GM21723 (cell line): ENCODE data around the gene UBA3.

Source experiments
- ATAC-seq: cut with Tn5 transposase; IDR thresholded peaks from one replicate; pipeline ENCODE4 v1.9.1; 2021; ENCODE audit warnings: mild to moderate bottlenecking, moderate library complexity; ENCODE audit not compliant: unreplicated experiment

Gene UBA3

GRCh38 chr3:69080233-69080920 lies at the start of gene UBA3:
Gene UBA3 (minus strand): TSS chr3:69080365. CDS start chr3:69080353, 12 bp downstream.
- peak; percentile 48 for ATAC-seq

- no peak for ATAC-seq
These were observed 49.4 kb upstream of the UBA3 start for GRCh38 chr3:69129531-69129930.

DNA sequence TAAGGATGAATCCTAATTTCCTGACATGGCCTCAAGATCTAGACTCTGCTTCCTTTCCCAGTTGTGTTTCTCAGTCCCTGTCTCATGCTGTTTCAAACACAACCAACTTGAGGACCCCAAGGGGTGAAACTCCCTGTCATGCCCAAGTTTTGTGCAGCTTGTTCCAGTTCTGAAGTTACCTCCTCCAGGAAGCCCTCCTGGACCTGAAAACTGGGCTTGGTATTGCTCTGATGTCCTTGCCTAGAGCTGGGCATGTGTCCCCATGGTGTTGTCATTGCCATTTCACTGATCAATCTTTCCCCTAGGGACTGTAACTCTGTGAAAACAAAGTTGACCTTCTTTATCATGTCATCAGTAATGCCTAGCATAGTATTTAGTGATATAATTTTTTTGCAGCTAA lies 48.3 kb upstream of the UBA3 start:
- ATAC-seq = no peak

DNA sequence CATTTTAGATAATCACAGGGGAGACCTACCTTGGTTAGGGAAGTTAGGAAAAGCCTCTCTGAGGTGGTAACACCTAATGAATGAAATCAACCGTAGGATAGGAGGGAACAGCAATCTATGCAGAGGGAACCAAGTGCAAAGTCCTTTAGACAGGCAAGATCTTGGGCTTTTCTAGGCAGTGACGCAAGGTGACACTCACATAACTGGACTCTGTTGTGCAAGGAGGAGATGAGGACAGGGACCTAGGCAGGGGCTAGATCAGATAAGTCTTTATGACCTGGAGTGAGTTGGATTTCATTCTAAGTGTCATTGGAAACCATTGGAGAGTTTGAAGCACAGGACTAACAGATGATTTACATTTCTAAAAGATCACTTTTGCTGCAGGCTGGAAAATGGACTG lies 46.8 kb upstream of the UBA3 start:
- no peak for ATAC-seq

DNA sequence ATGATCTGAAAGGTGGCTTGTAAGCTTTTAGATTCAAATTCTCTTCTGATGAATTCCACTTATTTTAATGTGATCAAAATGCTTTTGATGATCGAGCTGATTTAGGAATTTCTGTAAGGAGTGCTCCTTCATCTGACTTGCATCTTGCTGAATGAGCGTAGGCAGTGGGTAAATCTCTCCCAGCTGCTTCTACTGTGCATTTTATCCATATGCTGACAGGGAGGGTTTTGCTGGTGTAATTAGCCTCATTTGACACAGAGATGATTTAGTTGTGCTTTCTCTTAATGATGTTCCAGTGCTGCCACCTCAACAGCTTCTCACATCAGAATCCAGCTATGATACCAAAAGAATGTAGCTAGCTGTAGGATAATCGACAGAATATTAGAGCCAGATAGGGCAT lies 46.1 kb upstream of the UBA3 start:
- ATAC-seq = no peak

DNA sequence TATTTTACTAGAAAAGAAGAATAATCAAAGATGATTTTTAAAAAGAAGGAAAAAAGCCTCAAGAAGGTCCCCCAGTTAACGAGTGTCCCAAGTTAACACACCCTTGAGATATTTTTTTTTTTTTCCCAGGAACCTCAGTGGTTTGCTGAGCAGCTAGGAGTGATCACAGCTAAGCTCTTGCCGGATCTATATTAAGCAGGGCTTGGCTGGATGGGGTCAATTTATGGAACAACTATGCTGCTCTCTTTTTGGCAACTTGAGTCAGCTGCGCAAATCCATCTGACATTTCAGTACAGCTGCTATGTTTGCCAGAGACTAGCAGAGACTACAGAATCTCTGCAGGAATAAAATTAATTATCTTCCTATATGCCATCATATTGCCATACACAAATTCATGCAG lies 42.2 kb upstream of the UBA3 start, which contains the start of gene LMOD3:
TSS of gene LMOD3 (minus strand) at position 193 of the 400 bp plus-strand sequence. CDS start 209 bp downstream, outside the sequence.
- no peak for ATAC-seq

DNA sequence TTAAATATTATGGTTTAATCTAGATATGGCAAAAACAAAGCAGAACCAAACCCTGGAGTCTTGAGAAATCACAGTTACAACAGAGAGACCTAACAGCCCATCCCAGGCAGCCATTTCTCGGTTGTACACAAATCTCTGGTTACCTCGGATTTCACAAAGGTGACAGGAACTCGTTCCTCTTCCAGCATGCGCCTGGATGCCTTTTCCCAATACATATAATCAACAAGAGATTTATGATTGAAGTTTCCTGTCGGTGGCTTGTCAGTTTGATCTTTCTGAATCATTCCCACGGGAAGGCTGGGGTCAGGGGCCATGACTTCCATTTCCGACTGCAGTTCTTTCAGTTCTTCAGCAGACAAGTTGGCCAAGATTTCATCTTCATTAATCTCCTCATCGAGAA lies 41.8 kb upstream of the UBA3 start:
- no peak for ATAC-seq

DNA sequence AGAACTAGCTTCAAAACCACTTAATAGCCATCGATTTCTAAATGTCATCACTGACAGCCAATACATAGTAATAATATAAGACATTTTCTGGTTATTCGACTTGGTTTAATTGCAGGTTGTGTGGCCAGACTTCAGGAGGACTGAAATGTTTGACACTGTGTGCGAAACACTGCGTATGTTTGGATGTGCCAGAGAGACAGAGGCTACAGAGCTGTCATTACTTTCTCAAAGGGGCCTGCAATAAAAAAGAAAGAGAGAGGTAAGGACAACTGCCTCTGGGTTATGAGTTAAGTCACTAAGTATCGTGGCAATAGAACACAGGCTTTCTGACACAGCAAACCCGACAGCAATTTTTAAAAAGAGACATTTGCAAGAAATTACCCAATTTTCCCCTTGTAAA lies 41.3 kb upstream of the UBA3 start:
- no peak for ATAC-seq

DNA sequence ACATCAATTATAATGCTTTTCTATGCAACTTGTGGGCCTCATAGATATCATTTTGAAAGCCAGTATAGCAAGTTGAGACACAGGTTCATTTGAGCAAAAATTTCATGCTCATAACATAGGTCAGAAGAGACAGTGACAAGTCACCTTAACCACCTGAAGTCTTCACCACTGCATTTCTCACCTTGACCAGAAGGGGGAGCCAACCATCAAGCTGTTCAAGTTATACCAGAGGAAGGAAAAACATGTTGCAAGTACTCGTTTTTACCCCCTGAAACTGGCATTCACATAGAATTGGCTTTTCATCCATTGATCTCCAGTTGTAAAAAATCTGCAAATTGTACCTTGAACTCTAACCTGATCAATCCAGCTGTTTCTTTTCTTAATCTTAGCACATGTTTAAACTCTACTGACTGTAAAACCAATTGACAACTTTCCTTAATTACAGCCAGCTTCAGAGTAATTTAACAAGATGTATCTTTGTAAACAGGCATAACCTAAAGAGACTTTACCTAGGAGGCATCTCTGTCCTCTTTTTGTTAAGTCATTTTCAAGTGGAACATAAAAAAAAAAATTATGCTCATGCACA lies 40.8 kb upstream of the UBA3 start:
- ATAC-seq = peak; percentile 90

GRCh38 chr3:69119681-69120080 lies 39.5 kb upstream of the UBA3 start:
- no peak for ATAC-seq

- no peak for ATAC-seq
These were observed 39.0 kb upstream of the UBA3 start for GRCh38 chr3:69119138-69119537.

DNA sequence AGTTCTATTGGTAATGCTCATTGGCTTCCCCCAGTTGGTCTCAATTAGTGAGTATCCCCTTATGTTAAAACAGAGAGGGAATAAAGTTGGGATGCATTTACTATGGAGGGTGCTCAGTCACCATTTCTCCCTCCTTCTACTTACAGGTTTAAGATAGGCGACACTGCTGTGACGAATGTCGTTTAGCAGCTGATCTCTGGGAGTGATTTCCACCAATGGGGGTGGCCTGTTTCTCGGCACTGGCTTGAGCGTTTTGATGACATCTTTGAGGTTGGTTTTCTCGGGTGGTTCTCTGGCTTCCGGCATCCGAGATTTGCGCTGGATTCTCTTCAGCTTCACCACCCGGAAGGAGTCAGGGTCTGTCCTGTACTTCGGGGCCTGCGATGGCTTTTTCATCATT lies 38.4 kb upstream of the UBA3 start:
- ATAC-seq = no peak

DNA sequence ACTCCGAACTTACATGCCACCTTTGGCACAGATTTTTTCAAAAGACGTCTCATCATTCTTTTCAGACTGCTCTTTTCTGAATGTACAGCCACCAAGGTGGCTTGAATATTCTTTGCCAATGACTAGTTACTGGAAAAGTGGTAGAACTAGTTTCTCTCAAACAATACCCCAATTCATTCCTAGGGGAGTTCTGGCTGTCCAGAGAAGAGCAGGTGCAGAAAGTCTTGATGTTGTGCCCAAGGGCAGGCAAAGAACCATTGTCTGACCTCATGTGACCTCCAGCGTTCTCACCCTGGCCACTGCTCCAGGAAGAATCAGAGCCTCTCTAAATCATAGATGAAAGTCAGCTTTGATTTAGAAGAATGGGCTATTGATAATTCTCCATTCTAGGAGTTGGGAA lies 36.7 kb upstream of the UBA3 start:
- no peak for ATAC-seq

DNA sequence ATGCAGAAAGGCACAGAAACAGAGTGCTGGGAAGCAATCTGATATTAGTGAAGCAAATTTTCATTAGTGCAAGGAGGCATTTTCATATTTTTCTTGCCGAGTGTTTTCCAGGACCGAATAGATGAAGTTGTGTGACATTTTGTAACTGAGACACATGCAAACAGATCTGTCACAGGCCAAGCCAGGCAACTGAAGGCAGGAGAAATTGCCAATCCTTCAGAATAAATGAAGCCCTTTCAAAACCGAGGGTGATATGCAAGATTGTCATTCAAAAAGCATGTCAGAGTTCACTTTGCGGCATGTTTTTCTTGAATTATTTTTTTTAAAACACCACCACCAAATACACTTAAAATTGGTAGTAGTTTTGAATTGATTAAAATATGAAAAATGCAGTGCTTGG lies 36.0 kb upstream of the UBA3 start:
- no peak for ATAC-seq

GRCh38 chr3:69115731-69116130 lies 35.6 kb upstream of the UBA3 start:
- ATAC-seq = no peak

DNA sequence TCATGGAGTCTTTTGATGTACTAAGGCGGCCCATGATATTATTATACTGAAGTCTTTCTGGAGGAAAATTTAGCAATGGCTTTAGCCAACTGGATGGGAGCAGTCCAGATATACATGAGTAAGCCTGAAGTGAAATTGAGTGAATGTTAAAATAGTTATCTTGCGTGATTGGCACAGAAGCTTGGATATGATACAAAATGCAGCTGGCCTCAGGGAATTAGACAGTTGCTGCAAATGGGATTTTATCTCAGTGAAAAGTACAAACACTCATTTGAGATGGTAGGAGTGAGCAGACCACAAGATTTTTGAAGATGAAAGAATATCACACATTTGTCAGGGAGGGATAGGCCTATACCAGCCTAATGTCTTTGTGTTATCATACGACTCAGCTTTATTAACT lies 33.4 kb upstream of the UBA3 start:
- ATAC-seq = no peak

GRCh38 chr3:69110941-69111546 lies 30.9 kb upstream of the UBA3 start:
- ATAC-seq = no peak

GRCh38 chr3:69108811-69109210 lies 28.6 kb upstream of the UBA3 start:
- no peak for ATAC-seq

DNA sequence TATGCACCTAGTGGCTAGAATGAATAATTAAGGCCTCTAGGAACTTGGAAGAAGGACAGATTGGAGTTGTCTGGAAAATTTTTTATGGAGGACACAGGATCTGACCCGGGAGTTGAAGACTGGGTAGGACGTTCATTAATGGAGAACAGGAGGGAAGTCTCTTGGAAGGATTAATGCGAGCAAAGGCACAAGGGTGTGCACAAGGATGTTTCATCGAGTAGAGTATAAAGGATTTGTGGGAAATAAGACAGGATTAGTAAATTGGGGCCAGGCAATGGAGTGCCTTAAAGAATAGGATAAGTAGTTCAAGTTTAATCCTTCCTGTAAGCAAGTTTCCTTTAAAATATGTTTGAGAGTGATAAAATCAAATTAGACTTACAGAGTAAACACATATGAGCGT lies 27.7 kb upstream of the UBA3 start:
- ATAC-seq = no peak

GRCh38 chr3:69105320-69105719 lies 25.2 kb upstream of the UBA3 start:
- no peak for ATAC-seq

DNA sequence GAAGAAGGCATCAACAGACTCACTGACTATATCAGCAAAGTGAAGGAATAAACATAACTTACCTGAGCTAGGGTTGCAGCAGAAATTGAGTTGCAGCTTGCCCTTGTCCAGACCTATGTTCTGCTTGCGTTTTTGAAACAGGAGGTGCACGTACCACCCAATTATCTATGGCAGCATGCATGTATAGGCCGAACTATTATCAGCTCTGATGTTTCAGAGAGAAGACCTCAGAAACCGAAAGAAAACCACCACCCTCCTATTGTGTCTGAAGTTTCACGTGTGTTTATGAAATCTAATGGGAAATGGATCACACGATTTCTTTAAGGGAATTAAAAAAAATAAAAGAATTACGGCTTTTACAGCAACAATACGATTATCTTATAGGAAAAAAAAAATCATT lies 24.4 kb upstream of the UBA3 start:
- ATAC-seq = no peak

DNA sequence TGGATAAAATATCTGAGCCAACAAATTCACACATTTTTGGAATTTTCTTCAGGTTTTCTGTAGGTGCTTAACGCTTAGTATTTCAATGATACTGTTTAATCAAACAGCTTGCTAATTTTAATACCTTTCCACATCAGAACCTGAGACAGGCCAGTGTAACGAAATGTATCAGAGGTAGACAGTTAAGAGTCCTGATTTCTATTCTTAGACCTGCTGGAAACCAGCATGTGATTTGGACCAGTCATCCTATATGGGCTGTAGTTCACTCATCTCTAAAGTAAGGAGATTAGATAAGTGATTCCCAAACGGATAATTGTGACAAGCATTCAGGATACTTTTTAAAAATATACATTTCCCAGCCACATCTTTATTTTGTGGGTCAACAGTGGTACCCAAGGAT lies 23.0 kb upstream of the UBA3 start:
- ATAC-seq = no peak
